AG04449 (cell line): Measurements from ENCODE around the gene TMEM126B.
"Not testable (repeated sequence)": the region's sequence is repeated elsewhere in the genome, so short reads cannot be mapped to it uniquely, and the experiment has no call there.

Experiments used
- CTCF ChIA-PET: fragments of 350-600 bp; formaldehyde crosslinking; extraction: SDS; loops from one replicate; lab custom pipeline; 2021; ENCODE audit warnings: antibody characterized with exemption; lab: Yijun Ruan, JAX
- POLR2A ChIA-PET: fragments of 400-600, 350-600 bp; formaldehyde crosslinking; extraction: SDS; loops from one replicate; lab custom pipeline; 2020; ENCODE audit warnings: antibody characterized with exemption, inconsistent platforms; lab: Yijun Ruan, JAX
- DNase-seq: peaks from one replicate; pipeline ENCODE4 v3.0.0-alpha.2; 2010; ENCODE audit warnings: low read depth, low spot score
- H3K4me3 ChIP-seq: 2 replicates; pipeline ENCODE4 v1.5.1; 2011; ENCODE audit warnings: low read depth, mild to moderate bottlenecking, control low read depth, low read length
- TF ChIP-seq, protein P1 (sequence below): IDR thresholded peaks from one replicate; pipeline ENCODE4 v1.5.1; 2011; ENCODE audit warnings: mild to moderate bottlenecking, moderate library complexity, low read length, control low read depth, inconsistent platforms; ENCODE audit not compliant: insufficient read depth; ENCODE audit errors: missing control alignments

The TMEM126B gene

DNA sequence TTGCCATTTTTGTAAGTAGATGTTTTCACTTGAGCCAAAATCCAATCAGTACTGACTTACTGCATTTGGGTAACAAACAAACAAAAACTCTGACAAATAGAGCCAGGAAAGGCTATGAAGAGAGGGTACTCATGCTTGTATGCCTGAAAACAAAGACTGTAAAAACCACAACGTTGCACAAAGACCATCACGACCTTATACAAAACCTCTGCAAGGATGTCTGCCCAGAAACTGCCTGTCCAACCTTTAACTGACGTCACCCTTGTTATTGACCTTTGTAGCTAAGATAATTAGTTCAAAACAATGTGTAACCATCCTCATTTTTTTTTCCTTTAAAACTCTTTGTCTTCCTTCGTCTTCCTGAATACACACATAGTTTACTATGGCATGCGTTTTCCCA, 37.3 kb downstream of the TMEM126B start:
- no peak overlapping the region for H3K4me3 ChIP-seq
- CTCF ChIA-PET: no interaction called here
- POLR2A ChIA-PET: interaction anchor here (1.4 kb wide), 1 partner anchor 38 kb away, joined by 4 read pairs; the partner anchor contains the start of gene TMEM126B
- DNase-seq: no peak
- TF ChIP-seq, protein P1, sequence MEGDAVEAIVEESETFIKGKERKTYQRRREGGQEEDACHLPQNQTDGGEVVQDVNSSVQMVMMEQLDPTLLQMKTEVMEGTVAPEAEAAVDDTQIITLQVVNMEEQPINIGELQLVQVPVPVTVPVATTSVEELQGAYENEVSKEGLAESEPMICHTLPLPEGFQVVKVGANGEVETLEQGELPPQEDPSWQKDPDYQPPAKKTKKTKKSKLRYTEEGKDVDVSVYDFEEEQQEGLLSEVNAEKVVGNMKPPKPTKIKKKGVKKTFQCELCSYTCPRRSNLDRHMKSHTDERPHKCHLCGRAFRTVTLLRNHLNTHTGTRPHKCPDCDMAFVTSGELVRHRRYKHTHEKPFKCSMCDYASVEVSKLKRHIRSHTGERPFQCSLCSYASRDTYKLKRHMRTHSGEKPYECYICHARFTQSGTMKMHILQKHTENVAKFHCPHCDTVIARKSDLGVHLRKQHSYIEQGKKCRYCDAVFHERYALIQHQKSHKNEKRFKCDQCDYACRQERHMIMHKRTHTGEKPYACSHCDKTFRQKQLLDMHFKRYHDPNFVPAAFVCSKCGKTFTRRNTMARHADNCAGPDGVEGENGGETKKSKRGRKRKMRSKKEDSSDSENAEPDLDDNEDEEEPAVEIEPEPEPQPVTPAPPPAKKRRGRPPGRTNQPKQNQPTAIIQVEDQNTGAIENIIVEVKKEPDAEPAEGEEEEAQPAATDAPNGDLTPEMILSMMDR: no peak

DNA sequence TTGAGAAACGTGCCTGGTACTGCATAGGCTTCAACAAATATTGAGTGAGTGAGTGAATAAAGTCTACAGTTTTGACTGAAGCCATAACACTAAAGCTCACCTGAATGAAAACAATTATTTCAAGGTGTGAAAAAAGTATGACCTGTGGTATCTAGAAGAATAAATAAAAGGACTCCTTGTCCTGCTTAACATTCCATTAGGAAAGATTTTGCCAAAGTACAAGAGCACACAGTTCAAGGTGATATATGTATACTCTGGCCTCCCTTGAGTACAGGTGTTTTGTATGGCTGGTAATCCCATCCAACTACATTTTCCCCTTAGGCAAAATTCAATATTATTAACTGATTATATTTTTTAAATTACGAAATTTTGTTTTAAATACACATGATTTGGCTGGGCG, 38.3 kb downstream of the TMEM126B start:
- ChIA-PET POLR2A (no interaction called here), CTCF (no interaction called here)
- H3K4me3 ChIP-seq: no peak overlapping the region
- TF ChIP-seq, protein P1: no peak
- no peak for DNase-seq

- ChIA-PET POLR2A (no interaction called here), CTCF (interaction anchor here (1.5 kb wide), 1 partner anchor 11 kb away, joined by 4 read pairs; no protein-coding TSS in a partner anchor)
- TF ChIP-seq, protein P1: no peak
- DNase-seq: no peak
- no peak overlapping the region for H3K4me3 ChIP-seq
Measured at GRCh38 chr11:85668157-85668556, 39.8 kb downstream of the TMEM126B start.

GRCh38 chr11:85670949-85671663, 42.7 kb downstream of the TMEM126B start:
- CTCF ChIA-PET: interaction anchor here (0.8 to 1.2 kb wide), 2 partner anchors 16 to 19 kb away, joined by 3 read pairs; no protein-coding TSS in a partner anchor

GRCh38 chr11:85672105-85672902, 43.9 kb downstream of the TMEM126B start:
- no peak for DNase-seq
- CTCF ChIA-PET: interaction anchor here (1.2 kb wide), 1 partner anchor 9 kb away, joined by 3 read pairs; no protein-coding TSS in a partner anchor
- TF ChIP-seq, protein P1: no peak

More at GRCh38 chr11:85670949-85671663, 42.7 kb downstream of the TMEM126B start:
- DNase-seq, H3K4me3 ChIP-seq, POLR2A ChIA-PET: not testable (repeated sequence)

GRCh38 chr11:85673393-85673792, 45.0 kb downstream of the TMEM126B start:
- ChIA-PET CTCF (interaction anchor here (1.2 to 1.7 kb wide), 2 partner anchors 8 to 21 kb away, joined by 3 to 6 read pairs; no protein-coding TSS in a partner anchor), POLR2A (no interaction called here)
- no peak for DNase-seq
- H3K4me3 ChIP-seq: no peak overlapping the region
- TF ChIP-seq, protein P1: no peak

More at GRCh38 chr11:85672105-85672902, 43.9 kb downstream of the TMEM126B start:
- POLR2A ChIA-PET: no interaction called here
- H3K4me3 ChIP-seq: no peak overlapping the region
